Neural progenitor cell (in vitro differentiated cells): ENCODE data around the gene MYL11.

Experiments used
- CTCF ChIP-seq: fragments of 200-600 bp; sonication (generic); IDR thresholded peaks from 2 replicates; pipeline ENCODE4 v1.5.1; 2017; ENCODE audit warnings: antibody characterized with exemption, mild to moderate bottlenecking
- EZH2 ChIP-seq: fragments of 200-600 bp; sonication (generic); IDR thresholded peaks from 2 replicates; pipeline ENCODE4 v1.6.1; 2017; ENCODE audit warnings: antibody characterized with exemption, mild to moderate bottlenecking, moderate library complexity

GRCh38 chr16:30374538-30374937, at the start of gene MYL11:
- TF ChIP-seq CTCF (no peak), EZH2 (no peak)
